Uterus (tissue), 4 donors: ENCODE measurements around the gene ARHGEF26. TPM values are rescaled to one million over a fixed set of nuclear protein-coding genes. Genes with fewer than 3 reads are reported as not detected.

ENCODE experiments used
- DNase-seq, 2 donors: peaks; one replicate each; pipeline ENCODE4 v3.0.0-alpha.2; 2019 to 2020
- H3K27ac ChIP-seq, 2 donors: fragments of 200-600 bp; sonication (generic); 1 replicate in 1 of 2; 2 replicates in 1 of 2; pipeline ENCODE4 v1.5.1; 2016 to 2018
- H3K27me3 ChIP-seq, 2 donors: fragments of 200-600 bp; sonication (generic); one replicate each; pipeline ENCODE4 v1.5.1; 2018 to 2019; ENCODE audit warnings: control low read depth in 1 of 2
- H3K36me3 ChIP-seq, 2 donors: fragments of 200-600 bp; sonication (generic); one replicate each; pipeline ENCODE4 v1.5.1; 2019; ENCODE audit warnings: control low read depth in 1 of 2
- H3K4me1 ChIP-seq, 2 donors: fragments of 200-600 bp; sonication (generic); one replicate each; pipeline ENCODE4 v1.5.1; 2018 to 2019; ENCODE audit warnings: control low read depth in 1 of 2
- H3K4me3 ChIP-seq, 2 donors: fragments of 200-600 bp; sonication (generic); 1 replicate in 1 of 2; 2 replicates in 1 of 2; pipeline ENCODE4 v1.5.1; 2018 to 2019; ENCODE audit warnings: mild to moderate bottlenecking in 1 of 2
- H3K9me3 ChIP-seq, 2 donors: fragments of 200-600 bp; sonication (generic); one replicate each; pipeline ENCODE4 v1.5.1; 2019; ENCODE audit warnings: control low read depth in 1 of 2
- POLR2A ChIP-seq, 2 donors: fragments of 450-650 bp; IDR thresholded peaks; one replicate each; pipeline ENCODE4 v1.6.1; 2016; ENCODE audit warnings: antibody characterized with exemption in 2 of 2, mild to moderate bottlenecking in 1 of 2, moderate library complexity in 1 of 2
- intact Hi-C: fragments of 100-400 bp; cut with DNase I; formaldehyde crosslinking; loops from one replicate; pipeline ENCODE4 v1.15.1; 2023; ENCODE audit warnings: low total_unique reads
- total RNA-seq, 4 donors: library from RNA; depleted of rRNA in 3 of 4; stranded (reverse); fragments of >200 nt in 3 of 4; gene quantifications; one replicate each; pipeline versions ENCODE4 v1.1.0 to v1.2.4, GENCODE V29; 2014 to 2023
- TF ChIP-seq, protein P1 (sequence below), 4 experiments: fragments of 200-600 bp in 2 of 4; fragments of 450-650 bp in 2 of 4; sonication (generic) in 2 of 4; IDR thresholded peaks; one replicate each; pipeline ENCODE4 v1.5.1; 2016 to 2019; ENCODE audit warnings: antibody characterized with exemption in 4 of 4, mild to moderate bottlenecking in 2 of 4, moderate library complexity in 1 of 4
- donor health status: DM: yes; HTN: yes; CAD: no.

ARHGEF26 gene
- total RNA-seq, 4 donors from 2014 or later: 13.5 to 43.5 (median 16.6) TPM

DNA sequence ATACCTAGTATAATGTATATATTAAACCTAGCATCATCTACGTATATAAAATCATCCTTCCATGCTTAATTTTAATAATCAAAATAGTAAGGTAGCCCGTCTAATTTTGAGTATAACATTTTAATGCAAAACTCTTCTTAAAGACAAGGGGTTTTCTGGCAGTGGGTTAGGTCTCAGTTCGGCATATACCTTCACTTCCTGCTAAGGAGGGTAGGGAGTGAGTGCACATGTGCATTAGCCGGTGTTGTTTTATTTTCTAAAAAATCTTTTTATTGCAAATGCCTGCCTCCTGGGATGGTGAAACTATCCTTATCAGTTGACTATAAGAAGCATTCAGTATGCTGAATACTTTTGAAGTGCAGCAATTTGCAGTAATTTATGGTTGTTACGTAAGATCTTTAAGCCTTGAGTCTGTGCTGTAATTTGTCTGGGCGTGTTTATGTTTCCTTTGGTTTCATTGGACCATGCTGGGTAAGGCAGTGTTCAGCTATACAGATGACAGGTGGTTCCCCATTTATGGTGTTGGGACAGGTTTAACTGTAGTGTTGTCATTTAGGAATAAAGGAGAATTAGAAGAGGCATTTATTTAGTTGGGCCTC lies 11.7 kb downstream of the ARHGEF26 start:
- TF ChIP-seq, protein P1, sequence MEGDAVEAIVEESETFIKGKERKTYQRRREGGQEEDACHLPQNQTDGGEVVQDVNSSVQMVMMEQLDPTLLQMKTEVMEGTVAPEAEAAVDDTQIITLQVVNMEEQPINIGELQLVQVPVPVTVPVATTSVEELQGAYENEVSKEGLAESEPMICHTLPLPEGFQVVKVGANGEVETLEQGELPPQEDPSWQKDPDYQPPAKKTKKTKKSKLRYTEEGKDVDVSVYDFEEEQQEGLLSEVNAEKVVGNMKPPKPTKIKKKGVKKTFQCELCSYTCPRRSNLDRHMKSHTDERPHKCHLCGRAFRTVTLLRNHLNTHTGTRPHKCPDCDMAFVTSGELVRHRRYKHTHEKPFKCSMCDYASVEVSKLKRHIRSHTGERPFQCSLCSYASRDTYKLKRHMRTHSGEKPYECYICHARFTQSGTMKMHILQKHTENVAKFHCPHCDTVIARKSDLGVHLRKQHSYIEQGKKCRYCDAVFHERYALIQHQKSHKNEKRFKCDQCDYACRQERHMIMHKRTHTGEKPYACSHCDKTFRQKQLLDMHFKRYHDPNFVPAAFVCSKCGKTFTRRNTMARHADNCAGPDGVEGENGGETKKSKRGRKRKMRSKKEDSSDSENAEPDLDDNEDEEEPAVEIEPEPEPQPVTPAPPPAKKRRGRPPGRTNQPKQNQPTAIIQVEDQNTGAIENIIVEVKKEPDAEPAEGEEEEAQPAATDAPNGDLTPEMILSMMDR (IDR thresholded peaks at IDR 0.05): no peak
- Histone ChIP-seq H3K4me3 (no peak overlapping the region), H3K36me3 (no peaks in the 10 kb centered on the region), H3K4me1 (no peaks in the 10 kb centered on the region), H3K9me3 (no peaks in the 10 kb centered on the region), H3K27me3 (no peaks in the 10 kb centered on the region), H3K27ac (no peak overlapping the region)
- intact Hi-C loops: no loop called here
- DNase-seq: no peak

GRCh38 chr3:154135511-154136173 lies 14.5 kb downstream of the ARHGEF26 start:
- Histone ChIP-seq H3K9me3 (no peaks in the 10 kb centered on the region), H3K27me3 (no peaks in the 10 kb centered on the region), H3K36me3 (no peaks in the 10 kb centered on the region), H3K4me3 (no peak overlapping the region), H3K27ac (no peak overlapping the region), H3K4me1 (no peaks in the 10 kb centered on the region)
- intact Hi-C loops: no loop called here
- DNase-seq: no peak
- TF ChIP-seq, protein P1 (IDR thresholded peaks at IDR 0.05): no peak
- TF ChIP-seq POLR2A (IDR thresholded peaks at IDR 0.05): no peak

DNA sequence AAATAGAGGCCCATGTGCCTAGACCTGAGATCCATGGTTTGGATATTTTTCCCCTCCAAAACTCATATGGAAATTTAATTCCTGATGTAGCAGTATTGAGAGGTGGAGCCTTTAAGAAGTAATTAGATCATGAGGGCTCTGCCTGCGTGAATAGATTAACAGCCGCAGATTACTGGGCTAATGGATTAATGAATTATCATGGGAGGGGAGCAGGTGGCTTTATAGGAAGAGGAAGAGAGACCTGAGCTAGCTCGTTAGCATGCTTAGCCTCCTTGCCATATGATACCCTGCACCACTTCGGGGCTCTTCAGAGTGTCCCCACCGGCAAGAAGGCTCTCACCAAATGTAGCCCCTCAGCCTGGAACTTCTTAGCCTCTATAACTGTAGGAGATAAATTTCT lies 15.8 kb downstream of the ARHGEF26 start:
- Histone ChIP-seq H3K27me3 (no peaks in the 10 kb centered on the region), H3K4me3 (no peak overlapping the region), H3K36me3 (no peaks in the 10 kb centered on the region), H3K9me3 (no peaks in the 10 kb centered on the region), H3K4me1 (no peaks in the 10 kb centered on the region), H3K27ac (no peak overlapping the region)
- TF ChIP-seq POLR2A (IDR thresholded peaks at IDR 0.05): no peak
- TF ChIP-seq, protein P1 (IDR thresholded peaks at IDR 0.05): no peak
- no peak for DNase-seq
- intact Hi-C loops: no loop called here

- DNase-seq: no peak
- Histone ChIP-seq H3K4me3 (no peak overlapping the region), H3K27me3 (no peaks in the 10 kb centered on the region), H3K36me3 (no peaks in the 10 kb centered on the region), H3K27ac (no peak overlapping the region), H3K4me1 (no peaks in the 10 kb centered on the region), H3K9me3 (no peaks in the 10 kb centered on the region)
- intact Hi-C loops: no loop called here
- TF ChIP-seq, protein P1 (IDR thresholded peaks at IDR 0.05): no peak
- no peak for TF ChIP-seq POLR2A (IDR thresholded peaks at IDR 0.05)
These were observed 18.8 kb downstream of the ARHGEF26 start for GRCh38 chr3:154139996-154140436.

GRCh38 chr3:154142608-154143007 lies 21.4 kb downstream of the ARHGEF26 start:
- Histone ChIP-seq H3K4me1 (no peaks in the 10 kb centered on the region), H3K27ac (no peak overlapping the region), H3K9me3 (no peaks in the 10 kb centered on the region), H3K27me3 (no peaks in the 10 kb centered on the region), H3K4me3 (no peak overlapping the region), H3K36me3 (no peaks in the 10 kb centered on the region)
- DNase-seq: no peak
- TF ChIP-seq, protein P1 (IDR thresholded peaks at IDR 0.05): no peak
- TF ChIP-seq POLR2A (IDR thresholded peaks at IDR 0.05): no peak
- intact Hi-C loops: no loop called here
